WERI-Rb-1 (cell line): ENCODE data around the gene HOXD8.

Experiments
- DNase-seq: peaks from one replicate; pipeline ENCODE4 v3.0.0-alpha.2; 2020
- H3K27ac ChIP-seq: fragments of 250-450 bp; sonication (Bioruptor Pico); 2 replicates; pipeline ENCODE4 v1.5.1; 2020; ENCODE audit warnings: mild to moderate bottlenecking, moderate library complexity
- H3K27me3 ChIP-seq: fragments of 250-450 bp; sonication (Bioruptor Pico); 2 replicates; pipeline ENCODE4 v1.5.1; 2021; ENCODE audit warnings: mild to moderate bottlenecking, low read depth, moderate library complexity; ENCODE audit not compliant: insufficient read depth, severe bottlenecking
- H3K36me3 ChIP-seq: fragments of 250-450 bp; sonication (Bioruptor Pico); 2 replicates; pipeline ENCODE4 v1.5.1; 2020; ENCODE audit warnings: mild to moderate bottlenecking, moderate library complexity
- H3K4me3 ChIP-seq: 2 replicates; pipeline ENCODE4 v1.5.1; 2011; ENCODE audit warnings: low read depth, mild to moderate bottlenecking, control low read depth, low read length
- H3K9me3 ChIP-seq: fragments of 250-450 bp; sonication (Bioruptor Pico); 2 replicates; pipeline ENCODE4 v1.5.1; 2021; ENCODE audit warnings: mild to moderate bottlenecking, moderate library complexity; ENCODE audit not compliant: severe bottlenecking
- CTCF ChIP-seq: IDR thresholded peaks from 2 replicates; pipeline ENCODE4 v1.5.1; 2011; ENCODE audit warnings: low read depth, mild to moderate bottlenecking, control low read depth, inconsistent platforms, low read length

Gene HOXD8

GRCh38 chr2:176125772-176126054 is 3.8 kb upstream of the HOXD8 start:
- Histone ChIP-seq H3K27ac (no peak overlapping the region), H3K27me3 (peaks cover 94% of the 10 kb centered on the region), H3K36me3 (no peaks in the 10 kb centered on the region), H3K9me3 (peaks cover 17% of the 10 kb centered on the region), H3K4me3 (no peak overlapping the region)
- DNase-seq: no peak
- TF ChIP-seq CTCF: no peak

GRCh38 chr2:176126929-176127773 is 2.4 kb upstream of the HOXD8 start:
- Histone ChIP-seq H3K27ac (no peak overlapping the region), H3K9me3 (peaks cover 9% of the 10 kb centered on the region), H3K4me3 (no peak overlapping the region), H3K27me3 (peaks cover 94% of the 10 kb centered on the region), H3K36me3 (no peaks in the 10 kb centered on the region)
- TF ChIP-seq CTCF: peak; percentile 62
- no peak for DNase-seq

GRCh38 chr2:176127774-176128072 is 1.8 kb upstream of the HOXD8 start:
- H3K27me3 ChIP-seq: peaks cover 94% of the 10 kb centered on the region
- no peak overlapping the region for H3K4me3 ChIP-seq
- no peak for DNase-seq
- no peak for TF ChIP-seq CTCF
- H3K36me3 ChIP-seq: no peaks in the 10 kb centered on the region
- peaks cover 9% of the 10 kb centered on the region for H3K9me3 ChIP-seq
- no peak overlapping the region for H3K27ac ChIP-seq

- Histone ChIP-seq H3K9me3 (peaks cover 9% of the 10 kb centered on the region), H3K4me3 (no peak overlapping the region), H3K36me3 (no peaks in the 10 kb centered on the region), H3K27ac (no peak overlapping the region), H3K27me3 (peaks cover 94% of the 10 kb centered on the region)
- TF ChIP-seq CTCF: no peak
- no peak for DNase-seq
These were observed 1.1 kb upstream of the HOXD8 start for GRCh38 chr2:176128172-176128981.

GRCh38 chr2:176129813-176130146 is 275 bp downstream of the HOXD8 start:
- DNase-seq: no peak

More at GRCh38 chr2:176129813-176130146, 275 bp downstream of the HOXD8 start:
- no peaks in the 10 kb centered on the region for H3K36me3 ChIP-seq
- peaks cover 9% of the 10 kb centered on the region for H3K9me3 ChIP-seq
- no peak for TF ChIP-seq CTCF
- no peak overlapping the region for H3K27ac ChIP-seq
- H3K27me3 ChIP-seq: peaks cover 94% of the 10 kb centered on the region
- 0 out of 2 replicates have a peak overlapping the region, but pooled peaks have one; percentile 5 for H3K4me3 ChIP-seq
